ENCODE measurements around the gene TNFRSF11A.
A peak's percentile ranks its signal among the peaks of the same experiment; 100 is the strongest.

The TNFRSF11A gene

GRCh38 chr18:62325806-62326645 lies 916 bp downstream of the TNFRSF11A start:
- peak; percentile 21 for DNase-seq

GRCh38 chr18:62326646-62327348 lies 1.7 kb downstream of the TNFRSF11A start:
- no peak for DNase-seq

GRCh38 chr18:62327977-62328376 lies 2.9 kb downstream of the TNFRSF11A start:
- no peak for DNase-seq

- no peak for DNase-seq
Observed at GRCh38 chr18:62328586-62329525, 3.7 kb downstream of the TNFRSF11A start.

GRCh38 chr18:62329691-62330454 lies 4.8 kb downstream of the TNFRSF11A start:
- DNase-seq: peak; percentile 88

- DNase-seq: no peak
Observed at GRCh38 chr18:62330650-62331049, 5.5 kb downstream of the TNFRSF11A start.

- no peak for DNase-seq
Observed at GRCh38 chr18:62331581-62332356, 6.7 kb downstream of the TNFRSF11A start.

- no peak for DNase-seq
Observed at GRCh38 chr18:62332431-62332830, 7.3 kb downstream of the TNFRSF11A start.

- DNase-seq: no peak
Observed at GRCh38 chr18:62332964-62333695, 8.0 kb downstream of the TNFRSF11A start.

GRCh38 chr18:62334120-62334519 lies 9.0 kb downstream of the TNFRSF11A start:
- peak; percentile 63 for DNase-seq

- no peak for DNase-seq
Observed at GRCh38 chr18:62335494-62335893, 10.4 kb downstream of the TNFRSF11A start.

- no peak for DNase-seq
Observed at GRCh38 chr18:62336618-62337017, 11.5 kb downstream of the TNFRSF11A start.

GRCh38 chr18:62337336-62337735 lies 12.2 kb downstream of the TNFRSF11A start:
- no peak for DNase-seq

- DNase-seq: no peak
Observed at GRCh38 chr18:62338446-62339105, 13.5 kb downstream of the TNFRSF11A start.

GRCh38 chr18:62339106-62339988 lies 14.2 kb downstream of the TNFRSF11A start:
- DNase-seq: peak; percentile 78

GRCh38 chr18:62340996-62341395 lies 15.9 kb downstream of the TNFRSF11A start:
- DNase-seq: no peak

- DNase-seq: no peak
Observed at GRCh38 chr18:62341473-62341872, 16.4 kb downstream of the TNFRSF11A start.

- no peak for DNase-seq
Observed at GRCh38 chr18:62342884-62343283, 17.8 kb downstream of the TNFRSF11A start.

GRCh38 chr18:62343316-62343715 lies 18.2 kb downstream of the TNFRSF11A start:
- DNase-seq: no peak
